ENCODE measurements around the gene TRMU. TPM values are rescaled to one million over a fixed set of nuclear protein-coding genes. Genes with fewer than 3 reads are reported as not detected.

The TRMU gene
- total and polyA plus RNA-seq, 2 of the 8 experiments (the other 6 are each of a cell fraction or from before 2014, with no cell fraction given) = 43.4 to 70.6 TPM

GRCh38 chr22:46290843-46291785 is 44.4 kb upstream of the TRMU start:
- Histone ChIP-seq H3K4me2 (ENCODE audit: insufficient read depth in 1 of 2, low read depth in 2 of 2, low read length in 2 of 2) (no peak overlapping the region), H3K36me3 (ENCODE audit: control insufficient read depth in 2 of 4, insufficient read depth in 4 of 4, low read length in 3 of 4) (no peaks in the 10 kb centered on the region), H3K4me3 (ENCODE audit: extremely low read depth in 1 of 4, insufficient read depth in 2 of 4, low read depth in 3 of 4, low read length in 4 of 4) (no peak overlapping the region), H3K9ac (replicated peaks in 1 of 4; ENCODE audit: extremely low read depth in 1 of 4, low read depth in 3 of 4, low read length in 3 of 4) (no peak overlapping the region), H3K79me2 (ENCODE audit: control insufficient read depth in 1 of 2, insufficient read depth in 2 of 2, low read length in 2 of 2) (no peaks in the 10 kb centered on the region), H2BK120ac (replicated peaks; ENCODE audit: low read depth, low read length) (no peak overlapping the region), H3K14ac (ENCODE audit: insufficient read length) (no peak overlapping the region), H4K8ac (ENCODE audit: extremely low read depth, insufficient read depth, low read length) (no peak overlapping the region), H3K23ac (ENCODE audit: insufficient read length) (no peak overlapping the region), H2BK20ac (ENCODE audit: low read length) (no peak overlapping the region), H2BK15ac (ENCODE audit: low read length) (no peak overlapping the region), H3K9me3 (ENCODE audit: insufficient read depth in 2 of 2, low read depth in 1 of 2, low read length in 1 of 2) (no peaks in the 10 kb centered on the region), H3K4ac (replicated peaks; ENCODE audit: insufficient read length, low read depth, low read length) (no peak overlapping the region), H3K27ac (ENCODE audit: low read depth, low read length) (no peak overlapping the region), H3K4me1 (replicated peaks in 1 of 4; ENCODE audit: control insufficient read depth in 3 of 4, insufficient read depth in 4 of 4, low read length in 3 of 4) (peaks cover 0 to 7% (median 3%) of the 10 kb centered on the region in 4 experiments; a peak in 3 of 7 replicates), H3K56ac (replicated peaks; ENCODE audit: insufficient read length, low read depth, low read length) (no peak overlapping the region), H3K79me1 (ENCODE audit: low read depth, low read length) (no peaks in the 10 kb centered on the region; the same call in 1 of the 2 replicates), H2BK5ac (ENCODE audit: low read depth, low read length) (no peak overlapping the region), H2AK5ac (ENCODE audit: low read depth, low read length) (no peak overlapping the region), H2BK12ac (ENCODE audit: low read depth, low read length) (no peak overlapping the region), H4K5ac (ENCODE audit: insufficient read length, low read depth, low read length) (no peak overlapping the region), H3K18ac (ENCODE audit: extremely low read depth, low read length) (no peak overlapping the region), H4K91ac (replicated peaks; ENCODE audit: insufficient read length, low read length) (no peak overlapping the region), H4K20me1 (replicated peaks in 1 of 2; ENCODE audit: control insufficient read depth in 1 of 2, insufficient read depth in 2 of 2, low read length in 2 of 2) (peaks cover 0 to 3% of the 10 kb centered on the region in 2 experiments), H3K23me2 (ENCODE audit: low read depth, low read length) (peaks cover 6% of the 10 kb centered on the region; the same call in 1 of the 2 replicates), H2AFZ (ENCODE audit: low read length) (no peak overlapping the region), H3K27me3 (replicated peaks in 1 of 4; ENCODE audit: control insufficient read depth in 3 of 4, extremely low read depth in 1 of 4, insufficient read depth in 3 of 4, low read length in 3 of 4) (no peaks in the 10 kb centered on the region)
- ChIA-PET CTCF (ENCODE audit: partially characterized antibody) (no interaction called here), POLR2A (ENCODE audit: partially characterized antibody) (interaction anchor here (1.5 kb wide), 1 partner anchor 21 kb away, joined by 3 read pairs; no protein-coding TSS in a partner anchor)
- TF ChIP-seq KDM4A (IDR thresholded peaks at IDR 0.05; ENCODE audit: low read depth, low read length, severe bottlenecking) (no peak), SIN3A (conservative IDR thresholded peaks at IDR 0.05 in 1 of 2, IDR thresholded peaks at IDR 0.05 in 1 of 2; ENCODE audit: low read depth in 1 of 2, low read length in 2 of 2) (no peak), MAX (IDR thresholded peaks at IDR 0.05) (no peak)
- FAIRE-seq (no peak), DNase-seq (ENCODE audit: low read depth in 1 of 2, low spot score in 2 of 2) (no peak)
- 94% methylated on average over 21 of the region's 23 CpGs; no CpG with 5 or more reads in 1 of the 2 experiments for WGBS, 2 experiments (ENCODE audit: extremely low coverage in 1 of 2, insufficient coverage in 1 of 2, insufficient read length in 1 of 2, insufficient replicate concordance in 2 of 2, low coverage in 1 of 2, low lambda C conversion rate in 2 of 2, missing lambda C conversion rate in 1 of 2)
